Astrocyte (in vitro differentiated cells and primary cell): Measurements from ENCODE around the gene SCCPDH. TPM values are rescaled to one million over a fixed set of nuclear protein-coding genes. Genes with fewer than 3 reads are reported as not detected.

ENCODE experiments used
- DNase-seq: peaks from one replicate; pipeline ENCODE4 v3.0.0-alpha.2; 2010; ENCODE audit warnings: low read depth
- FAIRE-seq: peaks from 2 replicates; lab custom pipeline; 2011; peaks lifted over from hg19 to GRCh38; lab: Jason Lieb, UNC
- H2AFZ ChIP-seq: 2 replicates; pipeline ENCODE4 v1.6.0; 2012; ENCODE audit warnings: low read depth, low read length, inconsistent platforms
- H3K27ac ChIP-seq: 2 replicates; pipeline ENCODE4 v1.5.1; 2011; ENCODE audit warnings: low read depth, low read length, inconsistent platforms
- H3K27me3 ChIP-seq: 2 replicates; pipeline ENCODE4 v1.6.0; 2011; ENCODE audit warnings: low read length, inconsistent platforms; ENCODE audit not compliant: insufficient read depth
- H3K36me3 ChIP-seq: 2 replicates; pipeline ENCODE4 v1.5.1; 2011; ENCODE audit warnings: low read length, inconsistent platforms; ENCODE audit not compliant: insufficient read depth
- H3K4me1 ChIP-seq: 2 replicates; pipeline ENCODE4 v1.5.1; 2011; ENCODE audit warnings: low read length, inconsistent platforms; ENCODE audit not compliant: insufficient read depth
- H3K4me2 ChIP-seq: 2 replicates; pipeline ENCODE4 v1.6.0; 2012; ENCODE audit warnings: low read length, inconsistent platforms
- H3K4me3 ChIP-seq: 2 replicates; pipeline ENCODE4 v1.5.1; 2011; ENCODE audit warnings: low read depth, mild to moderate bottlenecking, low read length, inconsistent platforms; ENCODE audit not compliant: insufficient read depth
- H3K79me2 ChIP-seq: 2 replicates; pipeline ENCODE4 v1.6.0; 2012; ENCODE audit warnings: mild to moderate bottlenecking, low read length, inconsistent platforms; ENCODE audit not compliant: insufficient read depth
- H3K9ac ChIP-seq: 2 replicates; pipeline ENCODE4 v1.6.0; 2012; ENCODE audit warnings: mild to moderate bottlenecking, low read length, inconsistent platforms
- H3K9me3 ChIP-seq: 2 replicates; pipeline ENCODE4 v1.5.1; 2012; ENCODE audit warnings: low read depth, mild to moderate bottlenecking, low read length, inconsistent platforms; ENCODE audit not compliant: insufficient read depth
- H4K20me1 ChIP-seq: 2 replicates; pipeline ENCODE4 v1.6.0; 2012; ENCODE audit warnings: low read length, inconsistent platforms; ENCODE audit not compliant: insufficient read depth
- H3K27ac Mint-ChIP-seq: one replicate; pipeline ENCODE4 v1.8.0; 2021; ENCODE audit warnings: mild to moderate bottlenecking, mixed read lengths; ENCODE audit not compliant: unreplicated experiment
- H3K27me3 Mint-ChIP-seq: one replicate; pipeline ENCODE4 v1.8.0; 2021; ENCODE audit warnings: low read depth, mixed read lengths; ENCODE audit not compliant: unreplicated experiment
- H3K36me3 Mint-ChIP-seq: one replicate; pipeline ENCODE4 v1.8.0; 2021; ENCODE audit warnings: low read depth, mixed read lengths; ENCODE audit not compliant: unreplicated experiment
- H3K4me1 Mint-ChIP-seq: one replicate; pipeline ENCODE4 v1.8.0; 2021; ENCODE audit warnings: low read depth, mixed read lengths; ENCODE audit not compliant: unreplicated experiment
- H3K4me3 Mint-ChIP-seq: one replicate; pipeline ENCODE4 v1.8.0; 2021; ENCODE audit warnings: mild to moderate bottlenecking, moderate library complexity, mixed read lengths; ENCODE audit not compliant: unreplicated experiment
- H3K9me3 Mint-ChIP-seq: one replicate; pipeline ENCODE4 v1.8.0; 2021; ENCODE audit warnings: mild to moderate bottlenecking, mixed read lengths; ENCODE audit not compliant: unreplicated experiment
- CTCF ChIP-seq: IDR thresholded peaks from 2 replicates; pipeline ENCODE4 v1.5.1; 2011; ENCODE audit warnings: low read depth, mild to moderate bottlenecking, inconsistent platforms, low read length, moderate library complexity; ENCODE audit not compliant: insufficient read depth
- EZH2 ChIP-seq: IDR thresholded peaks from 2 replicates; pipeline ENCODE4 v1.6.1; 2012; ENCODE audit warnings: mild to moderate bottlenecking, low read length, inconsistent platforms; ENCODE audit not compliant: insufficient read depth
- total RNA-seq: library from RNA; stranded (reverse); gene quantifications from 2 replicates; pipeline ENCODE4 v1.2.1, GENCODE V29; 2021

SCCPDH gene
- total RNA-seq, 1 donor from 2014 or later, result 25.0 TPM

- H3K9ac ChIP-seq, result no peak overlapping the region
- no peaks in the 10 kb centered on the region for H3K27me3 Mint-ChIP-seq
- peaks cover under 1% of the 10 kb centered on the region for H3K36me3 Mint-ChIP-seq
- no peak overlapping the region for H3K27ac Mint-ChIP-seq
- H3K4me3 ChIP-seq, result no peak overlapping the region
- H3K27ac ChIP-seq, result no peak overlapping the region
- no peaks in the 10 kb centered on the region for H3K9me3 Mint-ChIP-seq
- peaks cover 5% of the 10 kb centered on the region for H3K36me3 ChIP-seq
- H3K4me3 Mint-ChIP-seq, result no peak overlapping the region
- H3K4me1 ChIP-seq, result no peaks in the 10 kb centered on the region
- H3K4me1 Mint-ChIP-seq, result no peaks in the 10 kb centered on the region
- H4K20me1 ChIP-seq, result no peaks in the 10 kb centered on the region
- DNase-seq (no peak), FAIRE-seq (no peak)
- no peaks in the 10 kb centered on the region for H3K79me2 ChIP-seq
- H3K27me3 ChIP-seq, result no peaks in the 10 kb centered on the region
- no peak overlapping the region for H3K4me2 ChIP-seq
- no peak overlapping the region for H2AFZ ChIP-seq
- no peaks in the 10 kb centered on the region for H3K9me3 ChIP-seq
- TF ChIP-seq CTCF (no peak), EZH2 (no peak)
These were observed 31.2 kb downstream of the SCCPDH start for GRCh38 chr1:246755419-246755818.

GRCh38 chr1:246760422-246761347, 36.5 kb downstream of the SCCPDH start:
- Histone ChIP-seq H3K27me3 (no peaks in the 10 kb centered on the region), H3K4me2 (no peak overlapping the region), H2AFZ (no peak overlapping the region), H3K4me3 (no peak overlapping the region), H3K4me1 (no peaks in the 10 kb centered on the region), H3K9me3 (no peaks in the 10 kb centered on the region), H3K36me3 (peaks cover 18% of the 10 kb centered on the region), H3K9ac (no peak overlapping the region), H3K27ac (no peak overlapping the region), H3K79me2 (no peaks in the 10 kb centered on the region), H4K20me1 (no peaks in the 10 kb centered on the region)
- no peak for FAIRE-seq
- no peak for DNase-seq
- no peak for TF ChIP-seq EZH2
- TF ChIP-seq CTCF, result no peak
- peaks cover 19% of the 10 kb centered on the region for H3K36me3 Mint-ChIP-seq
- no peaks in the 10 kb centered on the region for H3K4me1 Mint-ChIP-seq
- no peak overlapping the region for H3K4me3 Mint-ChIP-seq
- peaks cover 2% of the 10 kb centered on the region for H3K9me3 Mint-ChIP-seq
- no peaks in the 10 kb centered on the region for H3K27me3 Mint-ChIP-seq
- peak overlapping the region; percentile 71 for H3K27ac Mint-ChIP-seq

GRCh38 chr1:246761396-246761795, 37.2 kb downstream of the SCCPDH start:
- no peak overlapping the region for H2AFZ ChIP-seq
- Mint-ChIP-seq H3K36me3 (peaks cover 19% of the 10 kb centered on the region), H3K9me3 (peaks cover 2% of the 10 kb centered on the region), H3K27me3 (no peaks in the 10 kb centered on the region), H3K4me3 (no peak overlapping the region), H3K4me1 (no peaks in the 10 kb centered on the region), H3K27ac (no peak overlapping the region)
- H4K20me1 ChIP-seq, result no peaks in the 10 kb centered on the region
- H3K27me3 ChIP-seq, result no peaks in the 10 kb centered on the region
- no peak for FAIRE-seq
- H3K4me1 ChIP-seq, result no peaks in the 10 kb centered on the region
- H3K9me3 ChIP-seq, result no peaks in the 10 kb centered on the region
- no peak overlapping the region for H3K4me3 ChIP-seq
- no peaks in the 10 kb centered on the region for H3K79me2 ChIP-seq
- DNase-seq, result no peak
- TF ChIP-seq EZH2, result no peak
- no peak for TF ChIP-seq CTCF
- no peak overlapping the region for H3K27ac ChIP-seq
- peaks cover 20% of the 10 kb centered on the region for H3K36me3 ChIP-seq
- no peak overlapping the region for H3K9ac ChIP-seq
- no peak overlapping the region for H3K4me2 ChIP-seq
